GM23338 (cell line): Measurements from ENCODE around the gene GNG7. TPM values are rescaled to one million over a fixed set of nuclear protein-coding genes. Genes with fewer than 3 reads are reported as not detected.

Experiments used
- ATAC-seq: fragments of 200-7000 bp; cut with Tn5 transposase; 3 replicates; pipeline ENCODE4 v1.9.1; 2020
- DNase-seq: peaks from one replicate; pipeline ENCODE4 v3.0.0-alpha.2; 2015; ENCODE audit warnings: low spot score
- H2AFZ ChIP-seq: fragments of 200-600 bp; sonication (generic); 2 replicates; pipeline ENCODE4 v1.8.0; 2016; ENCODE audit warnings: antibody characterized with exemption, mild to moderate bottlenecking, moderate library complexity
- H3F3A ChIP-seq: fragments of 200-600 bp; sonication (generic); replicated peaks from 2 replicates; pipeline ENCODE4 v1.8.0; 2017; ENCODE audit warnings: antibody characterized with exemption, mixed run types, low read depth
- H3K27ac ChIP-seq: fragments of 200-600 bp; sonication (generic); 2 replicates; pipeline ENCODE4 v1.6.1; 2016; ENCODE audit warnings: low read depth
- H3K27me3 ChIP-seq: fragments of 200-600 bp; sonication (generic); 2 replicates; pipeline ENCODE4 v1.8.0; 2016; ENCODE audit warnings: mild to moderate bottlenecking, mixed run types, moderate library complexity; ENCODE audit not compliant: insufficient read depth
- H3K36me3 ChIP-seq: fragments of 200-600 bp; sonication (generic); 2 replicates; pipeline ENCODE4 v1.8.0; 2016; ENCODE audit warnings: mild to moderate bottlenecking; ENCODE audit not compliant: insufficient read depth
- H3K4me1 ChIP-seq: fragments of 200-600 bp; sonication (generic); 2 replicates; pipeline ENCODE4 v1.8.0; 2016; ENCODE audit warnings: mild to moderate bottlenecking, moderate library complexity; ENCODE audit not compliant: insufficient read depth
- H3K4me2 ChIP-seq: fragments of 200-600 bp; sonication (generic); 2 replicates; pipeline ENCODE4 v1.7.1; 2017; ENCODE audit warnings: mixed run types
- H3K4me3 ChIP-seq: fragments of 200-600 bp; sonication (generic); 2 replicates; pipeline ENCODE4 v1.6.1; 2016; ENCODE audit warnings: mixed run types
- H3K79me2 ChIP-seq: fragments of 200-600 bp; sonication (generic); replicated peaks from 2 replicates; pipeline ENCODE4 v1.8.0; 2017; ENCODE audit warnings: mild to moderate bottlenecking; ENCODE audit not compliant: insufficient read depth
- H3K9me2 ChIP-seq: fragments of 200-600 bp; sonication (generic); 2 replicates; pipeline ENCODE4 v1.8.0; 2017; ENCODE audit not compliant: insufficient read depth
- H4K20me1 ChIP-seq: fragments of 200-600 bp; sonication (generic); replicated peaks from 2 replicates; pipeline ENCODE4 v1.8.0; 2017; ENCODE audit warnings: mild to moderate bottlenecking; ENCODE audit not compliant: insufficient read depth
- H3K27ac Mint-ChIP-seq: 2 replicates; pipeline ENCODE4 v1.8.0; 2020; ENCODE audit warnings: inconsistent platforms, mild to moderate bottlenecking, moderate library complexity, mixed read lengths
- H3K27me3 Mint-ChIP-seq: 3 replicates; pipeline ENCODE4 v1.8.0; 2022; ENCODE audit warnings: low read depth, mild to moderate bottlenecking, moderate library complexity, mixed read lengths, inconsistent platforms; ENCODE audit not compliant: insufficient read depth, poor library complexity
- H3K36me3 Mint-ChIP-seq: 3 replicates; pipeline ENCODE4 v1.8.0; 2021; ENCODE audit warnings: low read depth, mild to moderate bottlenecking, inconsistent platforms, moderate library complexity, mixed read lengths
- H3K4me1 Mint-ChIP-seq: 3 replicates; pipeline ENCODE4 v1.8.0; 2020; ENCODE audit warnings: mild to moderate bottlenecking, inconsistent platforms, mixed read lengths
- H3K4me3 Mint-ChIP-seq: 3 replicates; pipeline ENCODE4 v1.8.0; 2021; ENCODE audit warnings: moderate library complexity, mild to moderate bottlenecking, inconsistent platforms, mixed read lengths
- H3K9me3 Mint-ChIP-seq: 3 replicates; pipeline ENCODE4 v1.8.0; 2020; ENCODE audit warnings: moderate library complexity, mild to moderate bottlenecking, inconsistent platforms, mixed read lengths
- CREB1 ChIP-seq: fragments of 250-450 bp; sonication (Bioruptor Pico); IDR thresholded peaks from 2 replicates; pipeline ENCODE4 v1.5.0; 2020; ENCODE audit warnings: low read depth, mild to moderate bottlenecking, moderate library complexity
- EZH2 ChIP-seq: fragments of 200-600 bp; sonication (generic); IDR thresholded peaks from one replicate; pipeline ENCODE4 v1.8.0; 2017; ENCODE audit warnings: antibody characterized with exemption, mild to moderate bottlenecking, low read depth; ENCODE audit not compliant: unreplicated experiment
- NANOG ChIP-seq: IDR thresholded peaks from 2 replicates; pipeline ENCODE4 v1.6.1; 2016; ENCODE audit warnings: antibody characterized with exemption, borderline replicate concordance
- POLR2AphosphoS5 ChIP-seq: IDR thresholded peaks from 2 replicates; pipeline ENCODE4 v1.6.1; 2016; ENCODE audit warnings: antibody characterized with exemption, low read depth
- ZNF114 ChIP-seq: fragments of 250-450 bp; sonication (Bioruptor Pico); IDR thresholded peaks from 2 replicates; pipeline ENCODE4 v1.5.0; 2020; ENCODE audit warnings: mild to moderate bottlenecking, moderate library complexity
- polyA plus RNA-seq: library from polyadenylated mRNA; unstranded; fragments of >200 nt; fragmentation: Nextera tagmentation; extraction: Ambion mirVana; gene quantifications from 2 replicates; pipeline ENCODE4 v1.2.1, GENCODE V29; 2016
- total RNA-seq: library from RNA; depleted of rRNA; stranded (reverse); fragments of >200 nt; shearing (Covaris generic); gene quantifications from 2 replicates; pipeline ENCODE4 v1.2.3, GENCODE V29; 2014
- TF ChIP-seq, protein P1 (sequence below): IDR thresholded peaks from 2 replicates; pipeline ENCODE4 v1.6.1; 2016; ENCODE audit warnings: antibody characterized with exemption

Gene GNG7
- total and polyA plus RNA-seq, 2 experiments from 2014 or later: 5.1 to 5.4 TPM

DNA sequence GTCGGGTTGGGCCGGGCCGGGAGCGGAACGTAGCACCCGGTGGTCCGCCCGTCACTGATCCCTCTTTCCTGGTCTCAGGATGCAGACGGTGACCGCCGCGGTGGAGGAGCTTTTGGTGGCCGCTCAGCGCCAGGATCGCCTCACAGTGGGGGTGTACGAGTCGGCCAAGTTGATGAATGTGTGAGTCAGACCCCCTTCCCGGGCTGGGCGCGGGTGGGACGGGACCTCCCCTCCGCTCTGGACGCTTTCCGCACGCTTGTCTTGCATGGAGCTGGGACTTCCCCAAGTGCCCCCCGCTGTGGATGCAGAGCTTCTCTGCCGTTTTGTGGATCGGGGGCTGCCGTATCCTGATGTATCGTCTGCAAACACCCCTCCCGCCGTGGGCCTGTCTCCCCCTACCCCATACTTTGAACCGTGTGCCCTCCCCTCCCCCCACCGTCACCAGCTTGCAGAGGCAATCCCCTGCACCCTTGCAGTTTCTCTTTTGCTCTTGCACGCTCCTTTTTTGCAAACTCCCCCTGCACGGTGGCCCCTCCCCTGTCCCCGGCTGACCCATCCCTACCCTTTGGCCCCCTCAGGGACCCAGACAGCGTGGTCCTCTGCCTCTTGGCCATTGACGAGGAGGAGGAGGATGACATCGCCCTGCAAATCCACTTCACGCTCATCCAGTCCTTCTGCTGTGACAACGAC lies 225.9 kb downstream of the GNG7 start:
- Histone ChIP-seq H3K9me2 (no peaks in the 10 kb centered on the region), H3F3A (peaks cover 15% of the 10 kb centered on the region; the same call in 1 of the 2 replicates), H3K27ac (no peak overlapping the region), H3K27me3 (peaks cover 49% of the 10 kb centered on the region), H3K36me3 (no peaks in the 10 kb centered on the region), H3K4me3 (peak overlapping the region; percentile 99), H2AFZ (no peak overlapping the region), H4K20me1 (peaks cover 8% of the 10 kb centered on the region), H3K4me2 (peak overlapping the region; percentile 99), H3K4me1 (peaks cover 10% of the 10 kb centered on the region; the same call in 1 of the 2 replicates), H3K79me2 (peaks cover 8% of the 10 kb centered on the region; the same call in 1 of the 2 replicates)
- TF ChIP-seq ZNF114 (CRISPR knock-in tag) (no peak), EZH2 (peak; percentile 11)
- Mint-ChIP-seq H3K4me1 (peaks cover 20% of the 10 kb centered on the region; the same call in 2 of the 3 replicates), H3K27ac (no peak overlapping the region), H3K4me3 (peak overlapping the region; percentile 93), H3K27me3 (peaks cover 55% of the 10 kb centered on the region), H3K36me3 (peaks cover 7% of the 10 kb centered on the region; the same call in 2 of the 3 replicates), H3K9me3 (peaks cover 6% of the 10 kb centered on the region; the same call in 1 of the 3 replicates)
- peak; percentile 74 for DNase-seq
- peak; percentile 6 for ATAC-seq

DNA sequence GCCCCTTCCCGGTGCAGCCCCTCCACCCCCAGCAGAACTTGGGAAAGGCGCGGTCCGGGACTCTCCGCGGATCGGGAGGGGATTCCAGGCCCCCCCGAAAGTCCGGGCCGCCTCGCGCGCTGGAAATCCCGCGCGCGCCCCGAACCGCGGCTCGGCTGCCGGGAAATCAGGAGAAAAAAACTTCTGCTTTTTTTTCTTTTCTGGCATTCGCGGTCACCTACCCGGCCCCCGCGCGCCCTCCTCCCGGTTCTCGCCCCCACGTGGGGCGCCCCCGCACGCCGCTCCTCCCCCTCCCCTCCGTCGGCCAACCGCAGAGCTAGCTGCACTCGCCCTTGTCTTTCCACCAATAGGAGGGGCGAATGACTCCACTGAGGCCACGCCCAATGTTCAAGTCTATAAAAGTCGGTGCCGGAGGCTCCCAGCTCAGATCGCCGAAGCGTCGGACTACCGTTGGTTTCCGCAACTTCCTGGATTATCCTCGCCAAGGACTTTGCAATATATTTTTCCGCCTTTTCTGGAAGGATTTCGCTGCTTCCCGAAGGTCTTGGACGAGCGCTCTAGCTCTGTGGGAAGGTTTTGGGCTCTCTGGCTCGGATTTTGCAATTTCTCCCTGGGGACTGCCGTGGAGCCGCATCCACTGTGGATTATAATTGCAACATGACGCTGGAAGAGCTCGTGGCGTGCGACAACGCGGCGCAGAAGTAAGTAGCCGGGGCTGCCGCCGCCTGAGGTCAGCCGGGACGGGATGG lies 226.6 kb downstream of the GNG7 start, which contains the start of gene GADD45B:
TSS of gene GADD45B (plus strand) at position 426 of the 749 bp plus-strand sequence. CDS start at position 658, 232 bp downstream.
- Histone ChIP-seq H3K27ac (no peak within 1 kb of the TSS), H3K9me2 (no peaks in the 10 kb centered on the region), H3K4me3 (peak within 1 kb of the TSS; percentile 99), H3K27me3 (peaks cover 49% of the 10 kb centered on the region), H3K4me2 (peak within 1 kb of the TSS; percentile 99), H3K79me2 (peaks cover 8% of the 10 kb centered on the region; the same call in 1 of the 2 replicates), H4K20me1 (peaks cover 8% of the 10 kb centered on the region), H3K4me1 (peaks cover 10% of the 10 kb centered on the region; the same call in 1 of the 2 replicates), H3F3A (peaks cover 15% of the 10 kb centered on the region; the same call in 1 of the 2 replicates), H2AFZ (no peak within 1 kb of the TSS), H3K36me3 (no peaks in the 10 kb centered on the region)
- Mint-ChIP-seq H3K4me3 (peak within 1 kb of the TSS; percentile 93), H3K27ac (no peak within 1 kb of the TSS; the same call in 1 of the 2 replicates), H3K9me3 (no peaks in the 10 kb centered on the region), H3K4me1 (peaks cover 20% of the 10 kb centered on the region; the same call in 2 of the 3 replicates), H3K36me3 (peaks cover 7% of the 10 kb centered on the region; the same call in 2 of the 3 replicates), H3K27me3 (peaks cover 55% of the 10 kb centered on the region)
- TF ChIP-seq NANOG (no peak), CREB1 (CRISPR knock-in tag) (0 out of 2 replicates have a peak, but pooled peaks have one; percentile 6), ZNF114 (CRISPR knock-in tag) (peak; percentile 100), POLR2AphosphoS5 (peak; percentile 100)
- TF ChIP-seq, protein P1, sequence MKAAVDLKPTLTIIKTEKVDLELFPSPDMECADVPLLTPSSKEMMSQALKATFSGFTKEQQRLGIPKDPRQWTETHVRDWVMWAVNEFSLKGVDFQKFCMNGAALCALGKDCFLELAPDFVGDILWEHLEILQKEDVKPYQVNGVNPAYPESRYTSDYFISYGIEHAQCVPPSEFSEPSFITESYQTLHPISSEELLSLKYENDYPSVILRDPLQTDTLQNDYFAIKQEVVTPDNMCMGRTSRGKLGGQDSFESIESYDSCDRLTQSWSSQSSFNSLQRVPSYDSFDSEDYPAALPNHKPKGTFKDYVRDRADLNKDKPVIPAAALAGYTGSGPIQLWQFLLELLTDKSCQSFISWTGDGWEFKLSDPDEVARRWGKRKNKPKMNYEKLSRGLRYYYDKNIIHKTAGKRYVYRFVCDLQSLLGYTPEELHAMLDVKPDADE: no peak; the same call in 1 of the 2 replicates
- ATAC-seq (peak; percentile 16), DNase-seq (peak; percentile 97)
